Adipose tissue (tissue), 3 donors: ENCODE results near the gene GIT2. TPM values are rescaled to one million over a fixed set of nuclear protein-coding genes. Genes with fewer than 3 reads are reported as not detected.

Experiments used
- H3K27ac ChIP-seq: one replicate; pipeline ENCODE4 v1.5.1; 2013; ENCODE audit warnings: low read depth, low read length
- WGBS, 3 donors: extraction: QIAGEN DNeasy Blood & Tissue Kit; methylation state at CpG; one replicate each; pipeline ENCODE4 v1.1.7; 2013; 5-methylcytosine and 5-hydroxymethylcytosine counted together
- polyA plus RNA-seq, 3 donors: library from polyadenylated mRNA; stranded (reverse); fragments of 200-250 nt; gene quantifications; one replicate each; pipeline ENCODE4 v1.2.3, GENCODE V29; 2013
- donor health status: healthy with polysubstance abuse.
- donor health status: Bipolar disorder and iron deficiency.
- donor health status: healthy.

The GIT2 gene
- polyA plus RNA-seq, 3 donors, result 13.9 to 15.4 (median 14.0) TPM

- no peak overlapping the region for H3K27ac ChIP-seq
- 81 to 94% (median 89%) methylated on average over 8 of the region's 8 CpGs for WGBS, 3 donors
Observed at GRCh38 chr12:109952873-109953272, 43.3 kb downstream of the GIT2 start.

- H3K27ac ChIP-seq, result no peak overlapping the region
- WGBS, 3 donors, result 83 to 89% (median 89%) methylated on average over 11 of the region's 11 CpGs
Observed at GRCh38 chr12:109952160-109952858, 43.9 kb downstream of the GIT2 start.

- no peak overlapping the region for H3K27ac ChIP-seq
- 30 to 79% (median 75%) methylated on average over 6 to 7 of the region's 7 CpGs for WGBS, 3 donors
Observed at GRCh38 chr12:109951751-109952150, 44.4 kb downstream of the GIT2 start.

- 41 to 82% (median 77%) methylated on average over 5 of the region's 5 CpGs for WGBS, 3 donors
- no peak overlapping the region for H3K27ac ChIP-seq
Observed at GRCh38 chr12:109951136-109951535, 45.0 kb downstream of the GIT2 start.

- no peak overlapping the region for H3K27ac ChIP-seq
Observed at GRCh38 chr12:109950625-109951024, 45.5 kb downstream of the GIT2 start.

GRCh38 chr12:109949089-109949488 is 47.1 kb downstream of the GIT2 start:
- 21 to 56% (median 55%) methylated on average over 1 of the region's 1 CpG for WGBS, 3 donors
- H3K27ac ChIP-seq, result no peak overlapping the region

- WGBS, 3 donors, result 58 to 84% (median 84%) methylated on average over 4 of the region's 4 CpGs
- no peak overlapping the region for H3K27ac ChIP-seq
Observed at GRCh38 chr12:109948368-109948767, 47.8 kb downstream of the GIT2 start.

- WGBS, 3 donors, result 33 to 40% (median 38%) methylated on average over 3 of the region's 3 CpGs
- H3K27ac ChIP-seq, result no peak overlapping the region
Observed at GRCh38 chr12:109947521-109947920, 48.6 kb downstream of the GIT2 start.

GRCh38 chr12:109946913-109947312 is 49.3 kb downstream of the GIT2 start:
- H3K27ac ChIP-seq, result no peak overlapping the region
- 86 to 93% (median 87%) methylated on average over 9 of the region's 9 CpGs for WGBS, 3 donors

- no peak overlapping the region for H3K27ac ChIP-seq
- 22 to 34% (median 24%) methylated on average over 5 of the region's 5 CpGs for WGBS, 3 donors
Observed at GRCh38 chr12:109946505-109946904, 49.7 kb downstream of the GIT2 start.

- no peak overlapping the region for H3K27ac ChIP-seq
Observed at GRCh38 chr12:109944561-109945359, 51.4 kb downstream of the GIT2 start.

GRCh38 chr12:109943811-109944210 is 52.4 kb downstream of the GIT2 start:
- no peak overlapping the region for H3K27ac ChIP-seq
- WGBS, 3 donors, result 93 to 95% (median 94%) methylated on average over 7 of the region's 7 CpGs

More at GRCh38 chr12:109944561-109945359, 51.4 kb downstream of the GIT2 start:
- WGBS, 3 donors, result 50 to 52% (median 50%) methylated on average over 17 of the region's 17 CpGs

- no peak overlapping the region for H3K27ac ChIP-seq
- WGBS, 3 donors, result 96 to 98% (median 97%) methylated on average over 6 of the region's 6 CpGs
Observed at GRCh38 chr12:109940339-109940923, 55.7 kb downstream of the GIT2 start.

GRCh38 chr12:109939504-109939903 is 56.7 kb downstream of the GIT2 start:
- H3K27ac ChIP-seq, result no peak overlapping the region
- WGBS, 3 donors, result 94 to 96% (median 94%) methylated on average over 2 of the region's 2 CpGs

- H3K27ac ChIP-seq, result no peak overlapping the region
- WGBS, 3 donors, result 93 to 97% (median 96%) methylated on average over 7 of the region's 7 CpGs
Observed at GRCh38 chr12:109938947-109939346, 57.2 kb downstream of the GIT2 start.

GRCh38 chr12:109937371-109937770 is 58.8 kb downstream of the GIT2 start:
- 80 to 85% (median 85%) methylated on average over 5 of the region's 5 CpGs for WGBS, 3 donors
- H3K27ac ChIP-seq, result no peak overlapping the region

- 54 to 87% (median 78%) methylated on average over 5 of the region's 5 CpGs for WGBS, 3 donors
- no peak overlapping the region for H3K27ac ChIP-seq
Observed at GRCh38 chr12:109934026-109934425, 62.1 kb downstream of the GIT2 start.

- 46 to 73% (median 63%) methylated on average over 14 of the region's 14 CpGs for WGBS, 3 donors
- H3K27ac ChIP-seq, result peak overlapping the region; percentile 17
Observed at GRCh38 chr12:109932878-109933503, 63.2 kb downstream of the GIT2 start.

GRCh38 chr12:109931143-109931542 is 65.0 kb downstream of the GIT2 start:
- 80 to 95% (median 91%) methylated on average over 5 of the region's 5 CpGs for WGBS, 3 donors
- H3K27ac ChIP-seq, result no peak overlapping the region
